GM19351 (cell line): ENCODE measurements around the gene MYLK.
"Not testable (repeated sequence)": the region's sequence is repeated elsewhere in the genome, so short reads cannot be mapped to it uniquely, and the experiment has no call there.

Experiments
- ATAC-seq: cut with Tn5 transposase; IDR thresholded peaks from one replicate; pipeline ENCODE4 v1.9.1; 2021; ENCODE audit warnings: mild to moderate bottlenecking, moderate library complexity; ENCODE audit not compliant: unreplicated experiment

The MYLK gene

GRCh38 chr3:123730829-123731228 is 153.3 kb downstream of the MYLK start:
- no peak for ATAC-seq

GRCh38 chr3:123728991-123729390 is 155.1 kb downstream of the MYLK start:
- no peak for ATAC-seq

GRCh38 chr3:123728014-123728413 is 156.1 kb downstream of the MYLK start:
- ATAC-seq: no peak

- no peak for ATAC-seq
These were observed 158.3 kb downstream of the MYLK start for GRCh38 chr3:123725652-123726400.

- ATAC-seq: no peak
These were observed 159.8 kb downstream of the MYLK start for GRCh38 chr3:123724306-123724705.

GRCh38 chr3:123723522-123724168 is 160.5 kb downstream of the MYLK start:
- ATAC-seq: peak; percentile 53

- no peak for ATAC-seq
These were observed 161.1 kb downstream of the MYLK start for GRCh38 chr3:123723070-123723469.

- no peak for ATAC-seq
These were observed 161.7 kb downstream of the MYLK start for GRCh38 chr3:123722456-123722855.

- ATAC-seq: no peak
These were observed 162.1 kb downstream of the MYLK start for GRCh38 chr3:123722021-123722420.

GRCh38 chr3:123721095-123721689 is 162.9 kb downstream of the MYLK start:
- ATAC-seq: not testable (repeated sequence)

- no peak for ATAC-seq
These were observed 163.5 kb downstream of the MYLK start for GRCh38 chr3:123720638-123721037.

- ATAC-seq: no peak
These were observed 164.2 kb downstream of the MYLK start for GRCh38 chr3:123719862-123720453.

- not testable (repeated sequence) for ATAC-seq
These were observed 164.9 kb downstream of the MYLK start for GRCh38 chr3:123719061-123719756.

- no peak for ATAC-seq
These were observed 166.0 kb downstream of the MYLK start for GRCh38 chr3:123718108-123718507.

GRCh38 chr3:123717451-123717850 is 166.7 kb downstream of the MYLK start:
- not testable (repeated sequence) for ATAC-seq

- no peak for ATAC-seq
These were observed 167.7 kb downstream of the MYLK start for GRCh38 chr3:123716411-123716810.

- ATAC-seq: no peak
These were observed 170.9 kb downstream of the MYLK start for GRCh38 chr3:123713211-123713610.

- ATAC-seq: no peak
These were observed 171.9 kb downstream of the MYLK start for GRCh38 chr3:123712077-123712860.

- ATAC-seq: no peak
These were observed 172.8 kb downstream of the MYLK start for GRCh38 chr3:123711356-123711755.

- ATAC-seq: no peak
These were observed 175.6 kb downstream of the MYLK start for GRCh38 chr3:123708531-123708930.
